HL-60/S4 (cell line): ENCODE measurements around the gene SYT8.

Experiments used
- in situ Hi-C: fragments of 300-500 bp; cut with MboI; formaldehyde crosslinking; loops from 2 replicates; pipeline ENCODE4 v1.14.3; 2022; ENCODE audit warnings: low sequenced_read_pairs

SYT8 gene

GRCh38 chr11:1842149-1843097 is 7.6 kb downstream of the SYT8 start:
- in situ Hi-C loops = loop anchor here (25.0 kb wide), 1 partner anchor 320 kb away; the partner anchor contains the start of genes INS and TH

DNA sequence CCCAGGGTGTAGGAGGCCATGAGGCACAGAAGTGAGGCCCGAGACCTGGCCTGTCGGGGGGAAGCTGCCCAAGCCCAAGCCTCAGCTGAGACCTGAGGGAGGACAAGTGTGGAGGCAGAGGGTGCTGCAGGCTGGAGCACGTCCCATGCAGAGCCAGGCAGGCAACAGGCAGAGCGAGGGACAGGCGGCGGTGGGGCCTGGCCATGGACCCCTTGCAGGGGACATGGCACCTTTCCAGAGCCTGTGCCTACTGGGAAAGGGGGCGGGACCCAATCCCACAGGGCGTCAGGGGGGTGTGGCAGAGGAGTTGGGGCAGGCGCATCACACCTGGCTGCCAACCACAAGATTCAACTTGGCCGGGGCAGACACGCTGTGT is 8.3 kb downstream of the SYT8 start:
- in situ Hi-C loops = loop anchor here (25.0 kb wide), 1 partner anchor 319 kb away; the partner anchor contains the start of genes INS and TH

GRCh38 chr11:1843796-1844195 is 9.0 kb downstream of the SYT8 start:
- in situ Hi-C loops = loop anchor here (25.0 kb wide), 1 partner anchor 319 kb away; the partner anchor contains the start of genes INS and TH

- in situ Hi-C loops = loop anchor here (25.0 kb wide), 1 partner anchor 318 kb away; the partner anchor contains the start of genes INS and TH
Observed at GRCh38 chr11:1844221-1845094, 9.7 kb downstream of the SYT8 start.

- in situ Hi-C loops = loop anchor here (25.0 kb wide), 1 partner anchor 317 kb away; the partner anchor contains the start of genes INS and TH
Observed at GRCh38 chr11:1845095-1845429, 10.3 kb downstream of the SYT8 start.

- in situ Hi-C loops = loop anchor here (25.0 kb wide), 1 partner anchor 316 kb away; the partner anchor contains the start of genes INS and TH
Observed at GRCh38 chr11:1845561-1846452, 11.0 kb downstream of the SYT8 start.

DNA sequence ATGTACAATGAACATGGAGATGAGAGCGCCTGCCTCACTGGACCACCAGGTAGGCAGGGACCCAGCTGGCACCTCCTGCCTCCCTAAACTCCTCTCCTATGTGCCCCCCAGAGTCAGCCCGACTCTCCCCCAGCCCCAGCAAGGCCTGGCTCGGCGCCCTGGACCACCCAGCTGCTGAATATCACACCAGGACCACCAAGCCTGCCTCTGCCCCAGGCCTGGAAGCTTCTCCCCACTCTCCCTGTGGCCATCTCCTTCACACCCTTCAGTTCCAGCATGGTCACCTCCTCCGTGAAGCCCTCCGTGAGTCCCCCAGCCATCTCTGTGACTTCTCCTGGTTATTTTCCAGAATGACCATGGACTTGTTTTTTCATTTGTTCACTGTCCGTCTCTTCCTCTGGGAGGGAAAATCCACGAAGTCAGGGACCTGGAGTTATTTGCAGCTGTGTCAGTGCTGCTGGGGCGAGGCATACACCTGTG is 11.7 kb downstream of the SYT8 start:
- in situ Hi-C loops = loop anchor here (25.0 kb wide), 1 partner anchor 316 kb away; the partner anchor contains the start of genes INS and TH

GRCh38 chr11:1847006-1847735 is 12.4 kb downstream of the SYT8 start:
- in situ Hi-C loops = loop anchor here (25.0 kb wide), 1 partner anchor 315 kb away; the partner anchor contains the start of genes INS and TH

- in situ Hi-C loops = loop anchor here (25.0 kb wide), 1 partner anchor 314 kb away; the partner anchor contains the start of genes INS and TH
Observed at GRCh38 chr11:1847926-1848639, 13.3 kb downstream of the SYT8 start.

DNA sequence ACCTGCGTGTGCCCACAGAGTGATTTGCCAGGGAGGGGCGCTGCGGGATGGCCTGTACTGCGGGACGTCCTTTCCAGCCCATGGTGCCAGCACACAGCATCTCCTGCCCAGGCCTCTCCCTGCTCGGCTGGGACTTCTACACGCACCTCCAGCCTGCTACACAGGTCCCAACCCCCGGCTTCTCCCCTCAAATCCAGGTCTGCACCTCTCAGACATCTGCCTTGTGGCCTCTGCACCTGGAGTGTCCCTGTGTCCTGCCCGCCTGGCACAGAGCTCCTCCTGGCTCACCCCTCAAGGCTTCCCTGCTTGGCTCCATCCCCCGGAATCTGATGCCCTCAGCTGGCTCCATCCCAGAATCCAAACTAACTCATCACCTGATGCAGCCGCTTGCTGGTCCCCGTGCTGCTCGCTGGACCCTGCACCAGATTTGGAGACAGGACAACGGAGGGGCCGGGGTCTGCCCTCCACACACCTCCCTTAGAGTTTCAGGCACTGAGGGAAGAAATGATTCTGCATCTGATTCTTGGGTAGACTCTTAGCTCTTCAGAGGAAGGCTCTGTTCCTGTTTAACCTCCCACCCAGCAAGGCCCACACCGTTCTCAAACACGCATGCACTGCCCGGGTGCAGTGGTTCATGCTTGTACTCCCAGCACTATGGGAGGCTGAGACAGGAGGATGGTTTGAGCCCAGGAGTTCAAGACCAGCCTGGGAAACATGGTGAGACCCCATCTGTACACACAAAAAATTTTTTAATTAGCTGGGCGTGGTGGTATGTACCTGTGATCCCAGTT is 14.0 kb downstream of the SYT8 start:
- in situ Hi-C loops = loop anchor here (25.0 kb wide), 1 partner anchor 313 kb away; the partner anchor contains the start of genes INS and TH

DNA sequence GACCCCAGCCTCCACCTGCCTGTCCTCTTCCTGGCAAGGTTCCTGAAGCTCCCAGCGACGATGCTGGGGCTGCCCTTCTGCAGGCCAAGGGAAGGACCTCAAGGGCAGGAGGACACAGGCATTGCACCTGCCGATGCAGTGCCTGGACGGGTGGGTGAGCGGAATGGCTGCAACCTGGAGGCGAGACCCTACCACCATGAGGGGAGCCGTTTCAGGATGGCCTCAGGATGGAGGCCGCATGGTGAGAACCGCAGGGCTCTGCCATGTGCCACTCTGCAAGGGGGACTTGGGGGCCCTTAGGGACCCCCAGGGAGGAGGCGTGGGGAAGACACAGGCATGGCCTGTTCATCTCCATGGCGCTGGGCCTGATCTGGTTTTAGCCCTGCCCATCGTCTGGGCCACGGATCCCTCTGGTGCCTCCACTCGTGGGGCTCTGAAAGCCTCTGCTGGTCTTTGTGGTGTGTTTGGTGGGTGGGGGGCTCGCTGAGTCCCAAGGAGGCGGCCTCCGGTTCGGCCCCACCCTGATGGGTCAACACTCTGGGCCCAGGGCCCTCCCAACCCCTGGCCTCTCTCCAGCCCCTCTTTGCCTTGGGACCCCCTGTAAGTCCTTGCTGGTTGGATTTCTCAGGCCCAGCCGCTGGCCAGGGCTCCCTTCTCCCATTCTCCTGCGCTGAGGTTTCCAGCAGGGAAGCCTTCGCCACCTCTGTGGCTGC is 16.8 kb downstream of the SYT8 start:
- in situ Hi-C loops = no loop called here

DNA sequence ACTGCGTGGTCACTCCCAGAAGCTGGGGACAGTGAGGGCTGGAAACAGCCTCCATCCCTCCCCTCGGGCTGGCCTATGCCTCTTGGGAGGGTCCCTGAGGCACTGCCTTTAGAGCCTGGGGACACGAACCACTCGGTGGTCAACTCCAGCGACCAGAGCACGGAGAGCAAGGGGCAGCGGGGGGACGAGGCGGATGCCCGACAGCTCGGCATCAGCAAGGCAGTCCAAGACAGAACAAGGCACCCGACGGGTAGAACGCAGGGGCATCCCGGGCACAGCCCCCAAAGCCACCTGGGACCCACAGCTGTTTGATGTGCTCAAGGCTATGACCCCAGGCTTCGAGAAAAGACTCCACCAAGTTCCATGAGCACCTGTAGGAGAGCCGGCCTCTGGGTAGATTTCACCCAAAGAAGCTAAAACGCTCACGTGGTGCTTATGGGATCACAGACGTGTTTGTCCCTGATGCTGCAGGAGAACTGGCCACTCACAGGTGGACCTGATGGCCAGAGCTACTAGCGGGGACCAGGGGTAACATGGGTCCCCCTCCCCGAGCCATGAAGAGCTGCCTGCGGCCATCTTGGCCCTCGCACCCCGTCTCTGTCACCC is 17.6 kb downstream of the SYT8 start:
- in situ Hi-C loops = no loop called here

DNA sequence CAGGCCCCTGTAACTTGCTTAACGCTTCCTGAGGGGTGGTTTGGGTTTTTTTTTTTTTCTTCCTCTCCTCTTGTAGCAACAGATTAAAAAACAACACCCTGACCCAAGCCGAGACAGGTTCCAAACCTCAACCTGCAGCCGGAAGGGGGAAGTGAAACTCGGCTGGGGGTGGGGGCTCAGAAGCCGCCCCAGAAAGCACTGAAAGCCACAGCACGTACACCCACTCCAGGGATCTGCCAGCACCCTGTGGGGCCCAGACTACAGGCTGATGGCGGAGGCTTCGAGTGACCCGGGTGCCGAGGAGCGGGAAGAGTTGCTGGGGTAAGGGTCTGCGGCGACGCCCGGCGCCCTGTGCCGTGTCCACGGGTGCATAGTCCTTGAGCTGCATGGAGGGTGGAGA is 18.1 kb downstream of the SYT8 start, which contains the start of gene LSP1:
Gene LSP1 (plus strand): TSS at position 208 of the 400 bp plus-strand sequence. CDS start 61 bp downstream, at position 269.
- in situ Hi-C loops = no loop called here

DNA sequence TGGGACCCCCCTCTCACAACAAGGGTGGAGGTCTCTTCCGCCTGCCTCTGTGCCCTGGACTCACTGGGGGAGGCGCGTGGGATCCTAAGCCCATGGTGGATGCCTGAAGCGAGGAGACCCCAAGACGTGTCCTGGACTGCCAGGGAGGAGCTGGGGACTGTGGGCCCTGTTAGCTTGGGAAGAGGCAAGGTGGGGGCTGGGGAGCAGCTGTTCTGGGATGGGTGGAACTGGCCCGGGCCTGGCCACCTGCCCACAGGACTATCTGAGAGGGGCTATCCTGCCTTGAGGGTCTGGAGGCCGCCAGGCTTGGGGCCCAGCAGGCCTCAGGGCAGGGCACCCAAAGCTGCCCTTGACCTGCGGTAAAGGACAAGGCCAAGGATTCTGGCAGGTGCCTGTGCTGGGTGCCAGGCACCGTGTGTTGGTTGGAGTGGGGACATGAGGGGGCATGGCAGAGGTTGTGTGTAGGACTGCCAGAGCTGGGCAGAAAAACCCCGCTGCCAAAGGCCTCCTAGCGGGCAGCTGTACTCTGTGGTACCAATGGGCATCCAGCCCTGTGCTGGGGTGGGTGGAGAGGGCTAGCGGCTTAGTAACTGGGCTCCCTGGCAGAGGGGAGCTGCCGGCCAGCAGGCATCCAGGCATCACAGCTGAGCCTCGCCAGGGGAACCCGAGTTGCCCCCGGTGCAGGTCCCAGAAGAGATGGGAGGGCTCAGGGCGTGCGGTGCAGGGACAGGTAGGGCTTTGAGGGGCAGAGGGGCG is 18.8 kb downstream of the SYT8 start:
- in situ Hi-C loops = no loop called here

DNA sequence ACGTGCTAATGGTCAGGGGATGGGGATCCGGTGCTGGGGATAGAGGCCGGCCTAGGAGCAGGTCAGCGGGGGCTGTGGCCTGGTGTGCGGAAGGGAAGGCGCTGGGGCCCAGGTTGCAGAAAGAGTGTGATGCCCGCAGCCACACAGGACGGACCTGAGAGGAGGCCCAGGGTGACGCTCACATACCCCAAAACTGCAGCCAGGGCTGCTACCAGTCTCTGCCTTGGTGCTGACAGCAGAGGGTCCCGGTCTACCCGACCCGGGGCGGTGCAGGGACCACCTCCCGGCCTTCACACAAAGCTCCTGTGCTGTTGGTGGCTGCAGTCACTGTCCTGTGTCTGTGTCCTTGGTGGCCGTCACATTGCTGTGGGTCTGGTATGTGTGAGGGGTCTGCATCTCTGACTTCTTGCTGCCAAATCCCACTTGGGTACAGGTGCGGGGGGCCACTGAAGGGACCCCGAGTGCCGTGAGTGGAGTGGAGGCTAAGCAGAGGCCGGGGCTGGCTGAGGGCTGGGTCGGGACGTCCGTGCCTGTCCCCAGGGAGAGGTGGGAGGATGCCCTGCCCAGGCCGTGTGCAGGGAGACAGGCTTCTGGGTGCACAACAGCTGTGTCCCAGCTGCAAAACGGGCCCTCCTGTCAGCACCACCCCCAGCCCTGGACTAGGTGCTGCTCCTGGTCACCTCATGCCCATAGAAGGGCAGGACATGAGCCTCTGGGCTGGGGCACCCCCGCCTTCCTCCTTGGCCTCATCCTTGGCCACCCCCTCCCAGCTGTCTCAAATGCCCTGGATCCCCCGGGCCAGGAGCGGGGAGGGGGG is 19.6 kb downstream of the SYT8 start:
- in situ Hi-C loops = no loop called here
